SK-N-SH treated with all-trans-retinoic acid at 6 μM for 48 hours (cell line): ENCODE measurements around the gene ZBTB42.

Source experiments
- ZFP3 ChIP-seq: fragments of 250-450 bp; sonication (Bioruptor Pico); IDR thresholded peaks from 2 replicates; pipeline ENCODE4 v1.5.0; 2020; ENCODE audit warnings: mild to moderate bottlenecking, moderate library complexity
- TF ChIP-seq, protein P1 (sequence below): fragments of 250-450 bp; sonication (Bioruptor Pico); IDR thresholded peaks from 2 replicates; pipeline ENCODE4 v1.8.0; 2020; ENCODE audit warnings: mild to moderate bottlenecking, moderate library complexity, borderline replicate concordance

- TF ChIP-seq, protein P1, sequence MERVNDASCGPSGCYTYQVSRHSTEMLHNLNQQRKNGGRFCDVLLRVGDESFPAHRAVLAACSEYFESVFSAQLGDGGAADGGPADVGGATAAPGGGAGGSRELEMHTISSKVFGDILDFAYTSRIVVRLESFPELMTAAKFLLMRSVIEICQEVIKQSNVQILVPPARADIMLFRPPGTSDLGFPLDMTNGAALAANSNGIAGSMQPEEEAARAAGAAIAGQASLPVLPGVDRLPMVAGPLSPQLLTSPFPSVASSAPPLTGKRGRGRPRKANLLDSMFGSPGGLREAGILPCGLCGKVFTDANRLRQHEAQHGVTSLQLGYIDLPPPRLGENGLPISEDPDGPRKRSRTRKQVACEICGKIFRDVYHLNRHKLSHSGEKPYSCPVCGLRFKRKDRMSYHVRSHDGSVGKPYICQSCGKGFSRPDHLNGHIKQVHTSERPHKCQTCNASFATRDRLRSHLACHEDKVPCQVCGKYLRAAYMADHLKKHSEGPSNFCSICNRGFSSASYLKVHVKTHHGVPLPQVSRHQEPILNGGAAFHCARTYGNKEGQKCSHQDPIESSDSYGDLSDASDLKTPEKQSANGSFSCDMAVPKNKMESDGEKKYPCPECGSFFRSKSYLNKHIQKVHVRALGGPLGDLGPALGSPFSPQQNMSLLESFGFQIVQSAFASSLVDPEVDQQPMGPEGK = no peak
- no peak for TF ChIP-seq ZFP3
Observed at GRCh38 chr14:104794631-104794992, 6.3 kb upstream of the ZBTB42 start.
